Kidney capillary endothelial cell (primary cell): ENCODE data around the gene ZCRB1.

ENCODE experiments used
- DNase-seq: peaks from one replicate; pipeline ENCODE4 v3.0.0-alpha.2; 2018; ENCODE audit warnings: low spot score

The ZCRB1 gene

GRCh38 chr12:42327227-42327590 is 1.3 kb upstream of the ZCRB1 start:
- DNase-seq: no peak

GRCh38 chr12:42326541-42327226 is 790 bp upstream of the ZCRB1 start:
- peak; percentile 35 for DNase-seq

- no peak for DNase-seq
Measured at GRCh38 chr12:42325326-42325652, 605 bp downstream of the ZCRB1 start.

- no peak for DNase-seq
Measured at GRCh38 chr12:42323856-42324255, 2.0 kb downstream of the ZCRB1 start.

GRCh38 chr12:42322567-42322966 is 3.3 kb downstream of the ZCRB1 start:
- DNase-seq: no peak

GRCh38 chr12:42320796-42321195 is 5.1 kb downstream of the ZCRB1 start:
- DNase-seq: no peak

- no peak for DNase-seq
Measured at GRCh38 chr12:42315108-42315507, 10.8 kb downstream of the ZCRB1 start.

GRCh38 chr12:42309996-42310395 is 15.9 kb downstream of the ZCRB1 start:
- no peak for DNase-seq

- DNase-seq: no peak
Measured at GRCh38 chr12:42308390-42308789, 17.5 kb downstream of the ZCRB1 start.

- DNase-seq: no peak
Measured at GRCh38 chr12:42306297-42306696, 19.6 kb downstream of the ZCRB1 start.

- DNase-seq: peak; percentile 38
Measured at GRCh38 chr12:42299392-42300308, 26.2 kb downstream of the ZCRB1 start.

GRCh38 chr12:42298887-42299286 is 27.0 kb downstream of the ZCRB1 start:
- DNase-seq: no peak

GRCh38 chr12:42296503-42297109 is 29.3 kb downstream of the ZCRB1 start:
- no peak for DNase-seq

- no peak for DNase-seq
Measured at GRCh38 chr12:42291680-42292079, 34.2 kb downstream of the ZCRB1 start.

GRCh38 chr12:42288544-42288943 is 37.4 kb downstream of the ZCRB1 start:
- no peak for DNase-seq

- DNase-seq: no peak
Measured at GRCh38 chr12:42286741-42287140, 39.2 kb downstream of the ZCRB1 start.

- DNase-seq: no peak
Measured at GRCh38 chr12:42285431-42285830, 40.5 kb downstream of the ZCRB1 start.

GRCh38 chr12:42284876-42285275 is 41.0 kb downstream of the ZCRB1 start:
- no peak for DNase-seq

- DNase-seq: no peak
Measured at GRCh38 chr12:42284157-42284556, 41.7 kb downstream of the ZCRB1 start.

GRCh38 chr12:42283739-42284138 is 42.2 kb downstream of the ZCRB1 start:
- DNase-seq: no peak

- no peak for DNase-seq
Measured at GRCh38 chr12:42282294-42282693, 43.6 kb downstream of the ZCRB1 start.

- DNase-seq: no peak
Measured at GRCh38 chr12:42281844-42282243, 44.0 kb downstream of the ZCRB1 start.

GRCh38 chr12:42281278-42281677 is 44.6 kb downstream of the ZCRB1 start:
- DNase-seq: no peak
